Ishikawa (cell line): ENCODE measurements around the gene PSMD14.

ENCODE experiments used
- CEBPB ChIP-seq: IDR thresholded peaks from 2 replicates; pipeline ENCODE4 v1.6.1; 2012
- EGR1 ChIP-seq: IDR thresholded peaks from 2 replicates; pipeline ENCODE4 v1.6.1; 2012
- EP300 ChIP-seq: IDR thresholded peaks from 2 replicates; pipeline ENCODE4 v1.6.1; 2012; ENCODE audit warnings: borderline replicate concordance
- FOXM1 ChIP-seq: IDR thresholded peaks from 2 replicates; pipeline ENCODE4 v1.6.1; 2012; ENCODE audit warnings: low read depth, borderline replicate concordance
- MAX ChIP-seq: IDR thresholded peaks from 2 replicates; pipeline ENCODE4 v1.6.1; 2012
- RAD21 ChIP-seq: IDR thresholded peaks from 2 replicates; pipeline ENCODE4 v1.6.1; 2012; ENCODE audit warnings: low read depth
- REST ChIP-seq: IDR thresholded peaks from 2 replicates; pipeline ENCODE4 v1.6.1; 2012; ENCODE audit warnings: low read depth, mild to moderate bottlenecking
- TAF1 ChIP-seq: IDR thresholded peaks from 2 replicates; pipeline ENCODE4 v1.6.1; 2012; ENCODE audit warnings: low read depth, mild to moderate bottlenecking
- TCF12 ChIP-seq: IDR thresholded peaks from 2 replicates; pipeline ENCODE4 v1.6.1; 2012; ENCODE audit warnings: low read depth
- TEAD4 ChIP-seq: IDR thresholded peaks from 2 replicates; pipeline ENCODE4 v1.6.1; 2012
- YY1 ChIP-seq: IDR thresholded peaks from 2 replicates; pipeline ENCODE4 v1.6.1; 2012; ENCODE audit warnings: low read depth
- ZBTB7A ChIP-seq: IDR thresholded peaks from 2 replicates; pipeline ENCODE4 v1.6.1; 2012; ENCODE audit warnings: low read depth
- TF ChIP-seq, protein P1 (sequence below): IDR thresholded peaks from 2 replicates; pipeline ENCODE4 v1.6.1; 2012

- no peak for TF ChIP-seq RAD21
- TF ChIP-seq TAF1: no peak
- no peak for TF ChIP-seq FOXM1
- TF ChIP-seq MAX: no peak
- no peak for TF ChIP-seq CEBPB
- no peak for TF ChIP-seq YY1
- TF ChIP-seq EP300: no peak
- TF ChIP-seq, protein P1, sequence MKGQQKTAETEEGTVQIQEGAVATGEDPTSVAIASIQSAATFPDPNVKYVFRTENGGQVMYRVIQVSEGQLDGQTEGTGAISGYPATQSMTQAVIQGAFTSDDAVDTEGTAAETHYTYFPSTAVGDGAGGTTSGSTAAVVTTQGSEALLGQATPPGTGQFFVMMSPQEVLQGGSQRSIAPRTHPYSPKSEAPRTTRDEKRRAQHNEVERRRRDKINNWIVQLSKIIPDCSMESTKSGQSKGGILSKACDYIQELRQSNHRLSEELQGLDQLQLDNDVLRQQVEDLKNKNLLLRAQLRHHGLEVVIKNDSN: no peak
- TF ChIP-seq EGR1: no peak
- TF ChIP-seq TCF12: no peak
- TF ChIP-seq TEAD4: no peak
- no peak for TF ChIP-seq ZBTB7A
- TF ChIP-seq REST: no peak
Observed at GRCh38 chr2:161421686-161422085, 113.5 kb downstream of the PSMD14 start.
